ENCODE measurements around the gene CCDC40. TPM values are rescaled to one million over a fixed set of nuclear protein-coding genes. Genes with fewer than 3 reads are reported as not detected.

Gene CCDC40
- total RNA-seq, 1 donor from 2014 or later, result 3.3 TPM

DNA sequence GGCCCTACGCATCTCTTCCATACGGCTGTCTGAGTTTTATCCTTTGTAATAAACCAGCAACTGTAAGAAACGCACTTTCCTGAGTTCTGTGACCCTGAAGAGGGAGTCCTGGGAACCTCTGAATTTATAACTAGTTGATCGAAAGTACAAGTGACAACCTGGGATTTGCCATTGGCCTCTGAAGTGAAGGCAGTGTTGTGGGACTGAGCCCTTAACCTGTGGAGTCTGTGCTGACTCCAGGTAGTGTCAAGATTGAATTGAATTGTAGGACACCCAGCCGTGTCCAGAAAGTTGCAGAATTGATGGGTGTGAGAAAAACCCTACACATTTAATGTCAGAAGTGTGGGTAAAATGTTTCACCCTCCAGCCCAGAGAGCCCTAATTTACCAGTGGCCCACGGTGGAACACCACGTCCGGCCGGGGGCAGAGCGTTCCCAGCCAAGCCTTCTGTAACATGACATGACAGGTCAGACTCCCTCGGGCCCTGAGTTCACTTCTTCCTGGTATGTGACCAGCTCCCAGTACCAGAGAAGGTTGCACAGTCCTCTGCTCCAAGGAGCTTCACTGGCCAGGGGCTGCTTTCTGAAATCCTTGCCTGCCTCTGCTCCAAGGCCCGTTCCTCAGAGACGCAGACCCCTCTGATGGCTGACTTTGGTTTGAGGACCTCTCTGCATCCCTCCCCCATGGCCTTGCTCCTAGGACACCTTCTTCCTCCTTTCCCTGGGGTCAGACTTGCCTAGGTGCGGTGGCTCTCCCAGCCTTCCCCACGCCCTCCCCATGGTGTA lies 66.4 kb downstream of the CCDC40 start:
- DNase-seq, result no peak

GRCh38 chr17:80103449-80104085 lies 67.1 kb downstream of the CCDC40 start:
- DNase-seq, result no peak

DNA sequence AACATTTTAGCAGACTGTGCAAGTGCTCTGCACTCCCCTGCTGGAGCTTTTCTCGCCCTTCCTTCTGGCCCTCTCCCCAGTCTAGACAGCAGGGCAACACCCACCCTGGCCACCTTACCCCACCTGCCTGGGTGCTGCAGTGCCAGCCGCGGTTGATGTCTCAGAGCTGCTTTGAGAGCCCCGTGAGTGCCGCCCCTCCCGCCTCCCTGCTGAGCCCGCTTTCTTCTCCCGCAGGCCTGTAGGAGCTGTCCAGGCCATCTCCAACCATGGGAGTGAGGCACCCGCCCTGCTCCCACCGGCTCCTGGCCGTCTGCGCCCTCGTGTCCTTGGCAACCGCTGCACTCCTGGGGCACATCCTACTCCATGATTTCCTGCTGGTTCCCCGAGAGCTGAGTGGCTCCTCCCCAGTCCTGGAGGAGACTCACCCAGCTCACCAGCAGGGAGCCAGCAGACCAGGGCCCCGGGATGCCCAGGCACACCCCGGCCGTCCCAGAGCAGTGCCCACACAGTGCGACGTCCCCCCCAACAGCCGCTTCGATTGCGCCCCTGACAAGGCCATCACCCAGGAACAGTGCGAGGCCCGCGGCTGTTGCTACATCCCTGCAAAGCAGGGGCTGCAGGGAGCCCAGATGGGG lies 68.0 kb downstream of the CCDC40 start:
- no peak for DNase-seq

DNA sequence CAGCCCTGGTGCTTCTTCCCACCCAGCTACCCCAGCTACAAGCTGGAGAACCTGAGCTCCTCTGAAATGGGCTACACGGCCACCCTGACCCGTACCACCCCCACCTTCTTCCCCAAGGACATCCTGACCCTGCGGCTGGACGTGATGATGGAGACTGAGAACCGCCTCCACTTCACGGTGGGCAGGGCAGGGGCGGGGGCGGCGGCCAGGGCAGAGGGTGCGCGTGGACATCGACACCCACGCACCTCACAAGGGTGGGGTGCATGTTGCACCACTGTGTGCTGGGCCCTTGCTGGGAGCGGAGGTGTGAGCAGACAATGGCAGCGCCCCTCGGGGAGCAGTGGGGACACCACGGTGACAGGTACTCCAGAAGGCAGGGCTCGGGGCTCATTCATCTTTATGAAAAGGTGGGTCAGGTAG lies 68.5 kb downstream of the CCDC40 start:
- no peak for DNase-seq

- DNase-seq, result no peak
Observed at GRCh38 chr17:80105762-80106161, 69.3 kb downstream of the CCDC40 start.

GRCh38 chr17:80106176-80106575 lies 69.7 kb downstream of the CCDC40 start:
- no peak for DNase-seq

GRCh38 chr17:80106751-80107150 lies 70.3 kb downstream of the CCDC40 start:
- DNase-seq, result no peak

DNA sequence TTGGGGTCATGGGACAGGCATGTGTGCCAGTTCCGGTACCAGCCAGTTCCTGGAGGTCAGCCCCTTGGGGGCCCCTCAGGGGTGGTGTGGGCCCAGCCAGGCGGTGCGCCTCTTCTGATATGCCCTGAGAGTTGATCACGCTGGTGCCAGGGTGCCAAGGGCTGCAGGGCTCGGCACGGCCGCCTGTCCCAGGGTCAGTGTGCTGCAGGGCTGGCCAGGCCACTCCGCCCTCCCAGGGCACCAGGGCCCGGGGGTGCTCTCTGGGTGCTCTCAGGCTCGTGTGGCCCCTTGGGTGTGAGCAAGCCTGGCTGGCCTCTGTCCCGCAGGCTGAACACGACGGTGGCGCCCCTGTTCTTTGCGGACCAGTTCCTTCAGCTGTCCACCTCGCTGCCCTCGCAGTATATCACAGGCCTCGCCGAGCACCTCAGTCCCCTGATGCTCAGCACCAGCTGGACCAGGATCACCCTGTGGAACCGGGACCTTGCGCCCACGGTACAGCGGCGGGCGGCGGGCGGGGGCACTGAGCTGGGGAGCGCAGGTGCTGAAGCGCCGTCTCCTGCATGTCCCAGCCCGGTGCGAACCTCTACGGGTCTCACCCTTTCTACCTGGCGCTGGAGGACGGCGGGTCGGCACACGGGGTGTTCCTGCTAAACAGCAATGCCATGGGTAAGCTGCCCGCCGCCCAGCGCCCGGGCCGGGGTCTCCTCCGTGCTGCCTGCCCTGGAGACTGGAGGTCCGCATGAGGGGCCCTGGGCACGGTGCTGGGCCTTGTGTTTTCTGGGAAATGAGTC lies 71.0 kb downstream of the CCDC40 start:
- no peak for DNase-seq

DNA sequence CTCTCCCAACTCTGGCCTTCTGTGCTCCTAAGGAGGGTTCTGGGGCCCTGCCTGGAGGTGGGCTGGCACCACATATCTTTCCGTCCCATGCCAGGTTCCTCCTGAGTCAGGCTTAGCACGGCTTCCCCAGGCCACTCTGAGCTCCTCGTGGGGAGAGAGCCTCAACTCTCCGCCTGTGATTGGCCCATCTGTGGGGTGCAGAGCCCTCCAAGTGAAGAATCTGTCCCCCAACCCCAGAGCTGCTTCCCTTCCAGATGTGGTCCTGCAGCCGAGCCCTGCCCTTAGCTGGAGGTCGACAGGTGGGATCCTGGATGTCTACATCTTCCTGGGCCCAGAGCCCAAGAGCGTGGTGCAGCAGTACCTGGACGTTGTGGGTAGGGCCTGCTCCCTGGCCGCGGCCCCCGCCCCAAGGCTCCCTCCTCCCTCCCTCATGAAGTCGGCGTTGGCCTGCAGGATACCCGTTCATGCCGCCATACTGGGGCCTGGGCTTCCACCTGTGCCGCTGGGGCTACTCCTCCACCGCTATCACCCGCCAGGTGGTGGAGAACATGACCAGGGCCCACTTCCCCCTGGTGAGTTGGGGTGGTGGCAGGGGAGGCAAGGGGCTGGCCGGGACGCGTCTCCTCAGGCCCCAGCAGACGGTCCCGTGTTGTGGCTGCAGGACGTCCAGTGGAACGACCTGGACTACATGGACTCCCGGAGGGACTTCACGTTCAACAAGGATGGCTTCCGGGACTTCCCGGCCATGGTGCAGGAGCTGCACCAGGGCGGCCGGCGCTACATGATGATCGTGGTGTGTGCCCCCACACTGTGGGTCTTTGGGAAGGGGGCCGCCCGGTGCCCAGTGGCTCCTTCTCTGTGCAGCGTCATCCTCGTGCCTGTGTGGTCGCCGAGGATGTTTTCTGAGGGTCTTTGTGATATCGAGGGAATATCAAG lies 71.9 kb downstream of the CCDC40 start:
- DNase-seq, result no peak

DNA sequence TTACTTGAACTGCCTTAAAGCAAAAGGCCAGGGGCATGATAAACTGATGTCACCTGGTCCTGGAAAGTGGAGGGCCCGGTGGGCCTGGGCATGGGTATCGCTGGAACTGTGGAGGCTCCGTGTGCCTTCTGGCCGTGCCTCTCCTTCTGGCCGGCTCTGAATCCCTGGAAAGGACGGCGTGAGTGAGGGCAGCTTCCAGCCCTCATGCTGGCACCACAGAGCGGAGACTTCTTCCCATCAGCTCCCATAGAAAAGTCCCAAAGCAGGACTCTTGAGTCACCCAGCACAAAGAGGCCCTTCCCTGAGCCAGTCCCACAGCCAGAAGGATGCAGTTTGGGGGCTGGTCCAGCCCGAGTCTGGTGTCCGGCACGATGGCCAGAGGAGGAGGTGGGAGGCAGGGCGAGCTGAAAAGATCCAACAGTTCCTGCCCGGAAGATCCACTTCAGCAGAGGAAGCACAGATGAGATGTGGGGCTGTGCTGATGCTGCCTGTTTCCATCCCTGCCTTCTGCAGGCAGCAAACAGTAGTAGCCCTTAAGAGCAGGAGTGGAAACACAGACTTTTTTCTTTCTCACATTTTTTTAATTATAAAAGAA lies 72.7 kb downstream of the CCDC40 start:
- DNase-seq, result no peak

GRCh38 chr17:80109713-80110446 lies 73.4 kb downstream of the CCDC40 start:
- no peak for DNase-seq

- DNase-seq, result no peak
Observed at GRCh38 chr17:80110447-80110812, 74.0 kb downstream of the CCDC40 start.

- no peak for DNase-seq
Observed at GRCh38 chr17:80110927-80111701, 74.7 kb downstream of the CCDC40 start.

DNA sequence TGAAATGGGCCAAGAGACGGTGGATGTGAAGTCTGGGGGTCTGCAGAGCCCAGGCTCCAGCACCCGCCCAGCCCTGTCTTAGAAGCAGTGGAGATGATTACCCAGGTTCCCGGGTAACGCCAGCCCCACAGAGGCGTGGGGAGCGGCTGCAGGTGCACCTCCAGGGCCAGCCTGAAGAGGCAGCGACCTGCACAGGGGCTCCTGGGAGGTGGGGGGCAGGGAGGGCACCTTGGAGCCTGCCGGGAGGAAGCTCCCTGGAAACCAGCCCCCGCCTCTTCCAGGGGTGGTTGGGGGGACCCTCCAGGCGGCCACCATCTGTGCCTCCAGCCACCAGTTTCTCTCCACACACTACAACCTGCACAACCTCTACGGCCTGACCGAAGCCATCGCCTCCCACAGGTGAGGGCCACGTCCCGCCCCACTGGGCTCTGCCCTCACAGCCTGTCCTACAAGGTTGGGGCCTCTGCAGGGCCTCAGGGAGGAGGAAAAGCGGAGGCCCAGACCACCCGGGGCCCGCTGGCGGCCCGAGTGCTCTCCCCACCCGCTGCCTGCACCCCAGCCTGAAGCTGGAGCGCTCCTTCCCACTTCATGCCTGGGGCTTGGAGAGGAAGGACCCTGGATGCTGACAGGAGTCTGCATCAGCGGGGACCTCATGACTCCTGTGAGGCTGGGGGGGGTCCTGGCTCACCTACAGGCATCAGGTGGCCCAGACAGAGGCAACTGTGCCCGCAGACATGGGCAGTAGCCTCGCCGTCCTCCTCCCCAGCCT lies 75.4 kb downstream of the CCDC40 start:
- DNase-seq, result no peak

GRCh38 chr17:80112471-80113032 lies 76.1 kb downstream of the CCDC40 start:
- no peak for DNase-seq

DNA sequence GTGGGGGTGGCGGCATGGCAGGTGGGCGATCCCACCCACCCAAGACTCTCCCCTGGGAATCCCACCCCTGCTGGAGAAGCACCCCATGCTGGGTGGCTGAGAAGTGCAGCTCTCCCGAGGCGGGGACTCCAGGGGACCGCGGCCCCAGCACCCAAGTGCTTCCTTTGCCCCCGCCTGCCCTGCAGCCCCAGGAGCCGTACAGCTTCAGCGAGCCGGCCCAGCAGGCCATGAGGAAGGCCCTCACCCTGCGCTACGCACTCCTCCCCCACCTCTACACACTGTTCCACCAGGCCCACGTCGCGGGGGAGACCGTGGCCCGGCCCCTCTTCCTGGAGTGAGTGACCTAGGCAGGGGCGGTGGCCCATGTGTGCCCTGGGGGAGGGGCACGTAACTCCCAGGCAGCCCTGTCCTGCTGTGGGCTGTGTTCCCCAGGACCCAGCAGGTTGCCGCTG lies 76.6 kb downstream of the CCDC40 start:
- DNase-seq, result no peak

DNA sequence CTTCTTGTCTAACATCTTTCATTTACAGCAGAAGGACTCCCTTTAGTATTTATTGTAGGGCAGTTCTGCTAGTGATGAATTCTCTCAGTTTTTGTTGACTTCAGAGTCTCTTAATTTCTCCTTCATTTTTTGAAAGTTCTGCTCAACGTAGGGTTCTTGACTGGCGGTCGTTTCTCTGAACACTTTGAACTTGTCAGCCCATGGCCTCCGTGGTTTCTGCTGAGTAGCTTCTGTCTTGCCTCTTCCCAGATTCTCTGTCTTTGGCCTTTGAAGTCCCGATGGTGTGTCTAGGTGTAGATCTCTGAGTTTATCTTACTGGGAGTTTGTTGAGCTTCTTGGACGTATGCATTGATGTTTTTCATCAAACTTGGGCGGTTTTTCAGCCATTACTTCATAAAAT lies 78.3 kb downstream of the CCDC40 start:
- DNase-seq, result no peak

DNA sequence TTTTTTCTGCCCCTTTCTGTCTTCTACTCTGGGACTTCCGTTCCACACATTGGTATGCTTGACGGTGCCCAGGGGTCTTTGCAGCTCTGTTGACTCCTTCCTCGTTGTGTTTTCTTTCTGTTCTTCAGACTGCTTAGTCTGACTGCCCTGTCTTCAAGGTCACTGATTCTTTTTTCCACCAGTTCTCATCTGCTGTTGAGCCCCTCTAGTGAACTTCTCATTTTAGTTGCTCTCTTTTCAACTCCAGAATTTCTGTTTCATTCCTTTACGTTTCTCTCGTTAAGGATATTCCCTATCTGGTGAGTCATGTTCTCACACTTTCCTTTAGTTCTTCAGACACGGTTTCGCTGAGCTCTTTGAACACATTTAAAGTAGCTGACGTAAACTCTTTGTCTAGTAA lies 78.7 kb downstream of the CCDC40 start:
- no peak for DNase-seq
